ENCODE measurements around the gene CST7.
"Not testable (repeated sequence)": the region's sequence is repeated elsewhere in the genome, so short reads cannot be mapped to it uniquely, and the experiment has no call there.

CST7 gene

DNA sequence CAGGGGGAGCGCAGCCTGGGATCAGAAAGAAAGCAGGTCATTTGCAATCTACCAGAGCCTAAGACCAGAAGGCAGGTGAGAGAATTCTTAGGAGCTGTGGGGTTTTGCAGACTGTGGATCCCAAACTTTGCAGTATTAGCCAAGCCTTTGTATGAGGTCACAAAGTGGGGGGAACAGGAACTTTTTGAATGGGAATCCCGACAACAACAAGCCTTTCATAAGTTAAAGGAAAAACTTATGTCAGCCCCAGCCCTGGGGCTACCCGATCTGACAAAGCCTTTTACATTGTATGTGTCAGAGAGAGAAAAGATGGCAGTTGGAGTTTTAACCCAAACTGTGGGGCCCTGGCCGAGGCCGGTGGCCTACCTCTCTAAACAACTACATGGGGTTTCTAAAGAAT is 19.8 kb upstream of the CST7 start:
- H3K27ac ChIP-seq (ENCODE audit: insufficient read depth, low read depth, low read length, poor library complexity, severe bottlenecking); H3K36me3 ChIP-seq (ENCODE audit: control insufficient read depth, insufficient read depth, low read length); H3K27me3 ChIP-seq (ENCODE audit: control insufficient read depth, insufficient read depth, low read length, poor library complexity, severe bottlenecking); H3K4me1 ChIP-seq (ENCODE audit: control insufficient read depth, insufficient read depth, low read length); H3K4me3 ChIP-seq (ENCODE audit: insufficient read depth, low read depth, low read length); H3K9me3 ChIP-seq (ENCODE audit: control insufficient read depth, low read length): not testable (repeated sequence)
- 80 to 89% methylated on average over 4 of the region's 5 CpGs for WGBS, 2 experiments

GRCh38 chr20:24929867-24930723 is 19.0 kb upstream of the CST7 start:
- not testable (repeated sequence) for H3K4me3 ChIP-seq (ENCODE audit: insufficient read depth, low read depth, low read length); H3K27ac ChIP-seq (ENCODE audit: insufficient read depth, low read depth, low read length, poor library complexity, severe bottlenecking); H3K36me3 ChIP-seq (ENCODE audit: control insufficient read depth, insufficient read depth, low read length); H3K9me3 ChIP-seq (ENCODE audit: control insufficient read depth, low read length); H3K27me3 ChIP-seq (ENCODE audit: control insufficient read depth, insufficient read depth, low read length, poor library complexity, severe bottlenecking); H3K4me1 ChIP-seq (ENCODE audit: control insufficient read depth, insufficient read depth, low read length)
- WGBS, 2 experiments: 85 to 87% methylated on average over 13 of the region's 13 CpGs

- 73 to 76% methylated on average over 15 of the region's 15 CpGs for WGBS, 2 experiments
- H3K27ac ChIP-seq (ENCODE audit: insufficient read depth, low read depth, low read length, poor library complexity, severe bottlenecking); H3K36me3 ChIP-seq (ENCODE audit: control insufficient read depth, insufficient read depth, low read length); H3K4me3 ChIP-seq (ENCODE audit: insufficient read depth, low read depth, low read length); H3K9me3 ChIP-seq (ENCODE audit: control insufficient read depth, low read length); H3K27me3 ChIP-seq (ENCODE audit: control insufficient read depth, insufficient read depth, low read length, poor library complexity, severe bottlenecking); H3K4me1 ChIP-seq (ENCODE audit: control insufficient read depth, insufficient read depth, low read length): not testable (repeated sequence)
These were observed 18.1 kb upstream of the CST7 start for GRCh38 chr20:24930724-24931688.

GRCh38 chr20:24931893-24932292 is 17.2 kb upstream of the CST7 start:
- not testable (repeated sequence) for H3K9me3 ChIP-seq (ENCODE audit: control insufficient read depth, low read length); H3K27ac ChIP-seq (ENCODE audit: insufficient read depth, low read depth, low read length, poor library complexity, severe bottlenecking); H3K27me3 ChIP-seq (ENCODE audit: control insufficient read depth, insufficient read depth, low read length, poor library complexity, severe bottlenecking); H3K4me3 ChIP-seq (ENCODE audit: insufficient read depth, low read depth, low read length); H3K36me3 ChIP-seq (ENCODE audit: control insufficient read depth, insufficient read depth, low read length); H3K4me1 ChIP-seq (ENCODE audit: control insufficient read depth, insufficient read depth, low read length)
- 86 to 95% methylated on average over 1 of the region's 1 CpG for whole genome bisulfite sequencing, 2 experiments

- Histone ChIP-seq H3K36me3 (ENCODE audit: control insufficient read depth, insufficient read depth, low read length) (no peaks in the 10 kb centered on the region), H3K4me1 (ENCODE audit: control insufficient read depth, insufficient read depth, low read length) (no peaks in the 10 kb centered on the region), H3K9me3 (ENCODE audit: control insufficient read depth, low read length) (no peaks in the 10 kb centered on the region), H3K27ac (ENCODE audit: insufficient read depth, low read depth, low read length, poor library complexity, severe bottlenecking) (no peak overlapping the region), H3K4me3 (ENCODE audit: insufficient read depth, low read depth, low read length) (no peak overlapping the region), H3K27me3 (ENCODE audit: control insufficient read depth, insufficient read depth, low read length, poor library complexity, severe bottlenecking) (no peaks in the 10 kb centered on the region)
- 82 to 84% methylated on average over 7 of the region's 7 CpGs for WGBS, 2 experiments
These were observed 15.7 kb upstream of the CST7 start for GRCh38 chr20:24933266-24933908.

GRCh38 chr20:24934101-24934661 is 14.9 kb upstream of the CST7 start:
- H3K27me3 ChIP-seq (ENCODE audit: control insufficient read depth, insufficient read depth, low read length, poor library complexity, severe bottlenecking): no peaks in the 10 kb centered on the region
- no peaks in the 10 kb centered on the region for H3K4me1 ChIP-seq (ENCODE audit: control insufficient read depth, insufficient read depth, low read length)
- no peak overlapping the region for H3K27ac ChIP-seq (ENCODE audit: insufficient read depth, low read depth, low read length, poor library complexity, severe bottlenecking)
- H3K36me3 ChIP-seq (ENCODE audit: control insufficient read depth, insufficient read depth, low read length): no peaks in the 10 kb centered on the region
- no peaks in the 10 kb centered on the region for H3K9me3 ChIP-seq (ENCODE audit: control insufficient read depth, low read length)
- 88 to 91% methylated on average over 9 of the region's 9 CpGs for WGBS, 2 experiments
- no peak overlapping the region for H3K4me3 ChIP-seq (ENCODE audit: insufficient read depth, low read depth, low read length)

GRCh38 chr20:24934716-24935115 is 14.4 kb upstream of the CST7 start:
- no peak overlapping the region for H3K4me3 ChIP-seq (ENCODE audit: insufficient read depth, low read depth, low read length)
- 77 to 79% methylated on average over 3 of the region's 3 CpGs for WGBS, 2 experiments

DNA sequence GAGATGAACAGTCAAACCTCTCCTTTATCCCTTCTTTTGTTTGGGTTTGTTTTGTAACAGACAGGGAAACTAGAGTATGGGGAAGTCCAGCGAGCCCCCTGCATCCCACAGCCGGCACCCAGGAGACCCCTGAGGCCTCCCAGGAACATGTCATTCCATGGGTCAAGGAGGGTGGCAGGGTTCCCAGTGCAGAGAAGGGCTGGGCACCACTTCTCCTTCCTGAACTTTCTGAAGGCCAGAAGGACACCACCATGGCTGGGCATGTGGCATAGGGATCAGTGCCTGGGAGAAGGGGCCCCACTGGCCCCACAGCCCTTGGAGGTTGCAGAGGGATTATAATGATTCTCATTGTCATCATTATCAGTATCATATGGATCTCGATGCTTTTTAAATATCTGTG is 13.9 kb upstream of the CST7 start:
- 88 to 94% methylated on average over 2 to 3 of the region's 3 CpGs for WGBS, 2 experiments
- no peak overlapping the region for H3K4me3 ChIP-seq (ENCODE audit: insufficient read depth, low read depth, low read length)
- H3K36me3 ChIP-seq (ENCODE audit: control insufficient read depth, insufficient read depth, low read length): no peaks in the 10 kb centered on the region
- no peaks in the 10 kb centered on the region for H3K4me1 ChIP-seq (ENCODE audit: control insufficient read depth, insufficient read depth, low read length)
- H3K9me3 ChIP-seq (ENCODE audit: control insufficient read depth, low read length): no peaks in the 10 kb centered on the region
- H3K27ac ChIP-seq (ENCODE audit: insufficient read depth, low read depth, low read length, poor library complexity, severe bottlenecking): no peak overlapping the region
- H3K27me3 ChIP-seq (ENCODE audit: control insufficient read depth, insufficient read depth, low read length, poor library complexity, severe bottlenecking): no peaks in the 10 kb centered on the region

More at GRCh38 chr20:24934716-24935115, 14.4 kb upstream of the CST7 start:
- Histone ChIP-seq H3K27ac (ENCODE audit: insufficient read depth, low read depth, low read length, poor library complexity, severe bottlenecking) (no peak overlapping the region), H3K9me3 (ENCODE audit: control insufficient read depth, low read length) (no peaks in the 10 kb centered on the region), H3K4me1 (ENCODE audit: control insufficient read depth, insufficient read depth, low read length) (no peaks in the 10 kb centered on the region), H3K36me3 (ENCODE audit: control insufficient read depth, insufficient read depth, low read length) (no peaks in the 10 kb centered on the region), H3K27me3 (ENCODE audit: control insufficient read depth, insufficient read depth, low read length, poor library complexity, severe bottlenecking) (no peaks in the 10 kb centered on the region)

- Histone ChIP-seq H3K36me3 (ENCODE audit: control insufficient read depth, insufficient read depth, low read length) (no peaks in the 10 kb centered on the region), H3K9me3 (ENCODE audit: control insufficient read depth, low read length) (no peaks in the 10 kb centered on the region), H3K27ac (ENCODE audit: insufficient read depth, low read depth, low read length, poor library complexity, severe bottlenecking) (no peak overlapping the region), H3K4me3 (ENCODE audit: insufficient read depth, low read depth, low read length) (no peak overlapping the region), H3K4me1 (ENCODE audit: control insufficient read depth, insufficient read depth, low read length) (no peaks in the 10 kb centered on the region), H3K27me3 (ENCODE audit: control insufficient read depth, insufficient read depth, low read length, poor library complexity, severe bottlenecking) (no peaks in the 10 kb centered on the region)
- 79 to 82% methylated on average over 4 of the region's 4 CpGs for WGBS, 2 experiments
These were observed 13.1 kb upstream of the CST7 start for GRCh38 chr20:24935766-24936525.
